KMS-11 (cell line): Measurements from ENCODE around the gene TLL2.

ENCODE experiments used
- H2AFZ ChIP-seq: fragments of 200-600 bp; sonication (generic); 2 replicates; pipeline ENCODE4 v1.6.1; 2016; ENCODE audit warnings: antibody characterized with exemption, mixed run types, low read depth
- H3K27ac ChIP-seq: fragments of 200-600 bp; sonication (generic); 2 replicates; pipeline ENCODE4 v1.6.1; 2016; ENCODE audit warnings: mild to moderate bottlenecking, mixed run types
- H3K27me3 ChIP-seq: fragments of 200-600 bp; sonication (generic); 2 replicates; pipeline ENCODE4 v1.6.1; 2017; ENCODE audit warnings: mild to moderate bottlenecking, low read depth, mixed run types, moderate library complexity; ENCODE audit not compliant: insufficient read depth
- H3K36me3 ChIP-seq: fragments of 200-600 bp; sonication (generic); 2 replicates; pipeline ENCODE4 v1.6.1; 2017; ENCODE audit warnings: mild to moderate bottlenecking, mixed run types; ENCODE audit not compliant: insufficient read depth
- H3K4me1 ChIP-seq: fragments of 200-600 bp; sonication (generic); 2 replicates; pipeline ENCODE4 v1.6.1; 2016; ENCODE audit warnings: mild to moderate bottlenecking, low read depth, mixed run types; ENCODE audit not compliant: poor library complexity, severe bottlenecking
- H3K4me2 ChIP-seq: fragments of 200-600 bp; sonication (generic); 2 replicates; pipeline ENCODE4 v1.7.0; 2016; ENCODE audit warnings: mild to moderate bottlenecking, mixed run types
- H3K4me3 ChIP-seq: fragments of 200-600 bp; sonication (generic); IDR thresholded peaks from 2 replicates; pipeline ENCODE4 v1.6.1; 2017; ENCODE audit warnings: low read depth, low read length, mixed read lengths; ENCODE audit not compliant: insufficient read depth
- H3K79me2 ChIP-seq: fragments of 200-600 bp; sonication (generic); 2 replicates; pipeline ENCODE4 v1.6.1; 2016; ENCODE audit warnings: low read depth, mixed run types; ENCODE audit not compliant: insufficient read depth
- H3K9ac ChIP-seq: fragments of 200-600 bp; sonication (generic); 2 replicates; pipeline ENCODE4 v1.6.1; 2016; ENCODE audit warnings: mild to moderate bottlenecking, mixed run types
- H4K20me1 ChIP-seq: fragments of 200-600 bp; sonication (generic); 2 replicates; pipeline ENCODE4 v1.6.1; 2016; ENCODE audit warnings: mild to moderate bottlenecking, mixed run types; ENCODE audit not compliant: insufficient read depth
- TF ChIP-seq, protein P1 (sequence below): fragments of 200-600 bp; sonication (generic); conservative IDR thresholded peaks from 2 replicates; pipeline ENCODE4 v1.6.1; 2017; ENCODE audit warnings: low read depth, mild to moderate bottlenecking, antibody characterized with exemption, low read length, moderate library complexity, mixed read lengths

Gene TLL2

DNA sequence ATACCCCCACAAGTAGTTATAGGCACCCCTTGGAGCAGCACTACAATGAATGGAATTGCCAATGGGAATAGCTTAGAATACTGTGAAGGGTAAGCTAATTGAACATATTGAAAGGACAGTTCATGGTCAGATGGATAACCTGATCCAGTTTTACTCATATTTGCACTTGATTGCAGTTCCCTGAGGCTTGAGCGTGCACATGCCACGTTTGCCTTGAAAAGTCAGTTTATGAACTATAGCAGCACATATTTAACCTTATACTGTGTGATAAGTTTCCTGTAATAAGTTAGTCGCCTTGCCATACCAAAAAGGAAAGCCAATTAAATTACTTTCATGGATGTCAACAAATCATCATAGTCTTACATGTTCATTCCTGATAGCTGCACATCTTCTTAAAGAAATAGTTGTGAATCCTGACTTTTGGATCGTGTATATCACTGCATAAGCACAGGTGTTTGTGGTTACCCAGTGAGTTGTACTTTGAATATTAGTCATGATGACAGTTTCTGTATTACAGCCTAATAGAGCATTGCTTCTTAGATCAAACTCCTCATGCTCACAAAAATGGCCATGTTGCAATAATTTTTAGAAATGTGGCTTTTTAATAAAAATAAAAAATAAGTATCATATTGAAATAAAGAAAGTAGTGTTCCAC lies 187.9 kb downstream of the TLL2 start:
- Histone ChIP-seq H3K9ac (no peak overlapping the region), H3K79me2 (no peaks in the 10 kb centered on the region), H3K36me3 (no peaks in the 10 kb centered on the region), H3K4me3 (no peak overlapping the region), H3K4me2 (no peak overlapping the region), H3K27me3 (no peaks in the 10 kb centered on the region), H3K4me1 (peaks cover 6% of the 10 kb centered on the region), H4K20me1 (no peaks in the 10 kb centered on the region), H3K27ac (no peak overlapping the region), H2AFZ (no peak overlapping the region)
- TF ChIP-seq, protein P1, sequence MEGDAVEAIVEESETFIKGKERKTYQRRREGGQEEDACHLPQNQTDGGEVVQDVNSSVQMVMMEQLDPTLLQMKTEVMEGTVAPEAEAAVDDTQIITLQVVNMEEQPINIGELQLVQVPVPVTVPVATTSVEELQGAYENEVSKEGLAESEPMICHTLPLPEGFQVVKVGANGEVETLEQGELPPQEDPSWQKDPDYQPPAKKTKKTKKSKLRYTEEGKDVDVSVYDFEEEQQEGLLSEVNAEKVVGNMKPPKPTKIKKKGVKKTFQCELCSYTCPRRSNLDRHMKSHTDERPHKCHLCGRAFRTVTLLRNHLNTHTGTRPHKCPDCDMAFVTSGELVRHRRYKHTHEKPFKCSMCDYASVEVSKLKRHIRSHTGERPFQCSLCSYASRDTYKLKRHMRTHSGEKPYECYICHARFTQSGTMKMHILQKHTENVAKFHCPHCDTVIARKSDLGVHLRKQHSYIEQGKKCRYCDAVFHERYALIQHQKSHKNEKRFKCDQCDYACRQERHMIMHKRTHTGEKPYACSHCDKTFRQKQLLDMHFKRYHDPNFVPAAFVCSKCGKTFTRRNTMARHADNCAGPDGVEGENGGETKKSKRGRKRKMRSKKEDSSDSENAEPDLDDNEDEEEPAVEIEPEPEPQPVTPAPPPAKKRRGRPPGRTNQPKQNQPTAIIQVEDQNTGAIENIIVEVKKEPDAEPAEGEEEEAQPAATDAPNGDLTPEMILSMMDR: no peak

DNA sequence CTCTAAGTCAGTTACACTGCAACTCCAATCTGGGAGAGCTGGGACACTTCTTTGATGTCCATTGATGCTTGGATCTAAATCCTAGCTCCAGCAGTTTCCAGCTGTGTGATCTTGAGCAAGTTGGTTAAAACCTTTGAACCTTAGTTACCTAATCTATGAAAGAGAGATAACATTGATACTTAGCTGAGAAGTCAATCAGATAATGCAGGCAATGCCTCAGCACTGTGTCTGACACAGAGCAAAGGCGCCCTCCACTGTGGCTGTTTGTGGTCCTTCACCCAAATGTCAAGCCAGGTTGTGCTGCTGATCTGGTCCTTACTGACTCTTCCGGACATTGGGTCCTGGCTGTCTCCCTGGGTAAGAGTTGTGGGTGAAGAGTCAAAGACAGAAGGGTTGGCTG lies 189.3 kb downstream of the TLL2 start:
- Histone ChIP-seq H3K4me3 (no peak overlapping the region), H3K4me1 (peaks cover 6% of the 10 kb centered on the region), H2AFZ (no peak overlapping the region), H3K9ac (no peak overlapping the region), H3K4me2 (no peak overlapping the region), H3K79me2 (no peaks in the 10 kb centered on the region), H3K36me3 (no peaks in the 10 kb centered on the region), H3K27me3 (no peaks in the 10 kb centered on the region), H3K27ac (no peak overlapping the region), H4K20me1 (no peaks in the 10 kb centered on the region)
- TF ChIP-seq, protein P1: no peak

DNA sequence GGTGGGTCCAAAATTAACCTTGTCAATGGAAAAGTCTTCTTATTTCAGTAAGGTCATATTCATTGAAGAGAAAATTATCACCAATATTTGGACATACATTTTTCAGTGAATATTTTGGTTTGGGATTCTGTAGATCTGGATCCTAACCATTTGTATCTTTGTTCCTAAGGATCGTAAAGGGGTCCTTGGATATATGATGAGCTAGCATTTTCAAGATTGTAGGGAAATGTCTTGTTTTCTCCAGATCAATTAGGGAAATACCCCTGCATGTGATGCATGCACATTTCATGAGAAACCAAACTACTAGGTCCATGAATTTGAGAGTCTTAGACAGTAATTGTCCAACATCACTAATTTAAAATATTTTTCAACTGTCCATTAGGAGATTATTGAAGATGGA lies 191.5 kb downstream of the TLL2 start:
- Histone ChIP-seq H3K27me3 (no peaks in the 10 kb centered on the region), H3K4me3 (no peak overlapping the region), H4K20me1 (no peaks in the 10 kb centered on the region), H3K79me2 (no peaks in the 10 kb centered on the region), H3K36me3 (no peaks in the 10 kb centered on the region), H3K27ac (no peak overlapping the region), H2AFZ (no peak overlapping the region), H3K4me2 (no peak overlapping the region), H3K9ac (no peak overlapping the region), H3K4me1 (peaks cover 6% of the 10 kb centered on the region)
- TF ChIP-seq, protein P1: no peak

DNA sequence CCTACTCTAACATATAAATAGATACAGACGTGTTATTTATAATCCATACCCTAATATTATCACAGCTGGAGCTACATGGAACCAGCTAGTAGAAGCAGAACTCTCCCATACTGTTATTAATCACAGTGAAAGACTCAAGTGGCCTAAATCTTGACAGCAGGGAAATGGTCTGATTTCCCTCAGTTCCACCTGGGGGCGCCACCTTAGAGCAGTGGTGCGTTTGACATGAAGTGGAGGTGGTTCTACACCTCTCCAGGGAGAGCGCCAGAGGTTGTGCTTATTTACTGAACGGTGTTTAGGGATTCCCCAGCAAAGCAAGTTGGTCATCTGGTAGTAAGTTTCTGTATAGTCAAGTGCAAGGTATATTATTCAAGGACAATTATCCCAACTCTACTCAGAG lies 191.9 kb downstream of the TLL2 start:
- no peak overlapping the region for H3K4me2 ChIP-seq
- no peaks in the 10 kb centered on the region for H3K27me3 ChIP-seq
- no peak overlapping the region for H3K4me3 ChIP-seq
- H3K36me3 ChIP-seq: no peaks in the 10 kb centered on the region
- H3K27ac ChIP-seq: no peak overlapping the region
- H3K4me1 ChIP-seq: peaks cover 6% of the 10 kb centered on the region
- no peak overlapping the region for H3K9ac ChIP-seq
- H4K20me1 ChIP-seq: no peaks in the 10 kb centered on the region
- no peaks in the 10 kb centered on the region for H3K79me2 ChIP-seq
- TF ChIP-seq, protein P1: no peak
- no peak overlapping the region for H2AFZ ChIP-seq
